H1 (cell line): ENCODE results near the gene ADCY2. TPM values are rescaled to one million over a fixed set of nuclear protein-coding genes. Genes with fewer than 3 reads are reported as not detected.
A peak's percentile ranks its signal among the peaks of the same experiment; 100 is the strongest.

Source experiments
- CTCF ChIA-PET: fragments of 300-600 bp; sonication (Branson Sonifier 250); formaldehyde crosslinking; loops from one replicate; lab custom pipeline; 2021; ENCODE audit not compliant: partially characterized antibody; lab: Charles Lee
- POLR2A ChIA-PET: fragments of 300-600 bp; sonication (Branson Sonifier 250); formaldehyde crosslinking; loops from one replicate; lab custom pipeline; 2021; ENCODE audit warnings: inconsistent platforms; ENCODE audit not compliant: partially characterized antibody; lab: Charles Lee
- DNase-seq, 2 experiments: peaks; one replicate each; pipeline versions ENCODE4 v3.0.0 to v3.0.0-alpha.2; 2010 to 2022; ENCODE audit warnings: low spot score in 2 of 2, low read depth in 1 of 2, mixed read lengths in 1 of 2
- FAIRE-seq: peaks from 2 replicates; lab custom pipeline; 2011; peaks lifted over from hg19 to GRCh38; lab: Jason Lieb, UNC
- H2AFZ ChIP-seq: 2 replicates; pipeline ENCODE4 v1.8.1; 2012; ENCODE audit warnings: low read length, inconsistent platforms
- H2AK5ac ChIP-seq: 2 replicates; pipeline ENCODE4 v1.6.1; 2013; ENCODE audit warnings: low read depth, low read length
- H2BK120ac ChIP-seq: replicated peaks from 2 replicates; pipeline ENCODE3; 2013; ENCODE audit warnings: low read depth, low read length, inconsistent platforms
- H2BK12ac ChIP-seq: 2 replicates; pipeline ENCODE4 v1.6.1; 2013; ENCODE audit warnings: low read depth, low read length
- H2BK15ac ChIP-seq: 2 replicates; pipeline ENCODE4 v1.6.1; 2013; ENCODE audit warnings: low read length
- H2BK20ac ChIP-seq: 2 replicates; pipeline ENCODE4 v1.6.1; 2013; ENCODE audit warnings: low read length
- H2BK5ac ChIP-seq: 2 replicates; pipeline ENCODE4 v1.6.1; 2013; ENCODE audit warnings: low read depth, low read length
- H3K14ac ChIP-seq: 2 replicates; pipeline ENCODE4 v1.6.1; 2013; ENCODE audit warnings: inconsistent platforms; ENCODE audit not compliant: insufficient read length
- H3K18ac ChIP-seq: 2 replicates; pipeline ENCODE4 v1.6.1; 2013; ENCODE audit warnings: low read length; ENCODE audit errors: extremely low read depth
- H3K23ac ChIP-seq: 2 replicates; pipeline ENCODE4 v1.6.1; 2013; ENCODE audit warnings: inconsistent platforms; ENCODE audit not compliant: insufficient read length
- H3K23me2 ChIP-seq: 2 replicates; pipeline ENCODE4 v1.6.1; 2013; ENCODE audit warnings: low read depth, low read length
- H3K27ac ChIP-seq: 2 replicates; pipeline ENCODE4 v1.6.1; 2011; ENCODE audit warnings: low read depth, low read length, inconsistent platforms
- H3K27me3 ChIP-seq, 4 experiments: replicated peaks in 1 of 4; 1 replicate in 1 of 4; 2 replicates in 3 of 4; pipeline versions ENCODE4 v1.6.1 to v1.8.1; 2011 to 2013; ENCODE audit warnings: low read length in 3 of 4, mild to moderate bottlenecking in 3 of 4, inconsistent platforms in 2 of 4, mixed read lengths in 2 of 4, moderate library complexity in 1 of 4; ENCODE audit not compliant: control insufficient read depth in 3 of 4, insufficient read depth in 3 of 4; ENCODE audit errors: extremely low read depth in 1 of 4
- H3K36me3 ChIP-seq, 4 experiments: 2 replicates each; pipeline versions ENCODE4 v1.6.1 to v1.8.1; 2011 to 2013; ENCODE audit warnings: mild to moderate bottlenecking in 4 of 4, low read length in 3 of 4, moderate library complexity in 2 of 4, control low read depth in 1 of 4, inconsistent platforms in 1 of 4; ENCODE audit not compliant: insufficient read depth in 4 of 4, control insufficient read depth in 2 of 4
- H3K4ac ChIP-seq: replicated peaks from 2 replicates; pipeline ENCODE3; 2013; ENCODE audit warnings: low read length, low read depth, mixed read lengths, inconsistent platforms; ENCODE audit not compliant: insufficient read length
- H3K4me1 ChIP-seq, 4 experiments: replicated peaks in 1 of 4; 1 replicate in 1 of 4; 2 replicates in 3 of 4; pipeline versions ENCODE4 v1.6.1 to v1.8.1; 2011 to 2013; ENCODE audit warnings: low read length in 3 of 4, inconsistent platforms in 2 of 4, mixed read lengths in 1 of 4; ENCODE audit not compliant: insufficient read depth in 4 of 4, control insufficient read depth in 3 of 4
- H3K4me2 ChIP-seq, 2 experiments: 2 replicates each; pipeline versions ENCODE4 v1.6.1 to v1.8.1; 2011 to 2013; ENCODE audit warnings: low read depth in 2 of 2, low read length in 2 of 2, control low read depth in 1 of 2, inconsistent platforms in 1 of 2, mild to moderate bottlenecking in 1 of 2; ENCODE audit not compliant: insufficient read depth in 1 of 2
- H3K4me3 ChIP-seq, 4 experiments: fragments of 200-600, 300-600 bp in 1 of 4; sonication (generic), shearing (Covaris generic), sonication (Bioruptor Twin) in 1 of 4; 2 replicates each; pipeline versions ENCODE4 v1.5.1 to v1.8.1; 2011 to 2016; ENCODE audit warnings: low read length in 4 of 4, low read depth in 3 of 4, control low read depth in 2 of 4, inconsistent platforms in 2 of 4, mild to moderate bottlenecking in 2 of 4, mixed read lengths in 1 of 4, moderate library complexity in 1 of 4; ENCODE audit not compliant: insufficient read depth in 2 of 4; ENCODE audit errors: extremely low read depth in 1 of 4
- H3K56ac ChIP-seq: replicated peaks from 2 replicates; pipeline ENCODE3; 2013; ENCODE audit warnings: low read depth, mild to moderate bottlenecking, mixed read lengths, low read length, inconsistent platforms; ENCODE audit not compliant: insufficient read length
- H3K79me1 ChIP-seq: 2 replicates; pipeline ENCODE4 v1.6.1; 2013; ENCODE audit warnings: low read depth, low read length, control low read depth
- H3K79me2 ChIP-seq, 2 experiments: 2 replicates each; pipeline versions ENCODE4 v1.6.1 to v1.8.1; 2012 to 2013; ENCODE audit warnings: low read length in 2 of 2, mild to moderate bottlenecking in 2 of 2, inconsistent platforms in 1 of 2; ENCODE audit not compliant: insufficient read depth in 2 of 2, control insufficient read depth in 1 of 2
- H3K9ac ChIP-seq, 4 experiments: replicated peaks in 1 of 4; 1 replicate in 1 of 4; 2 replicates in 3 of 4; pipeline versions ENCODE4 v1.6.1 to v1.8.1; 2011 to 2013; ENCODE audit warnings: low read depth in 3 of 4, low read length in 3 of 4, control low read depth in 2 of 4, mild to moderate bottlenecking in 2 of 4, moderate library complexity in 2 of 4, inconsistent platforms in 1 of 4; ENCODE audit errors: extremely low read depth in 1 of 4
- H3K9me3 ChIP-seq, 2 experiments: 2 replicates each; pipeline versions ENCODE4 v1.6.1 to v1.8.1; 2012 to 2013; ENCODE audit warnings: mild to moderate bottlenecking in 2 of 2, moderate library complexity in 2 of 2, control low read depth in 1 of 2, inconsistent platforms in 1 of 2, low read depth in 1 of 2, low read length in 1 of 2, mixed read lengths in 1 of 2; ENCODE audit not compliant: insufficient read depth in 2 of 2
- H4K20me1 ChIP-seq, 2 experiments: replicated peaks in 1 of 2; 2 replicates each; pipeline versions ENCODE3 to v1.8.1; 2011 to 2013; ENCODE audit warnings: inconsistent platforms in 2 of 2, low read length in 2 of 2, mild to moderate bottlenecking in 1 of 2; ENCODE audit not compliant: insufficient read depth in 2 of 2, control insufficient read depth in 1 of 2
- H4K5ac ChIP-seq: 2 replicates; pipeline ENCODE4 v1.6.1; 2013; ENCODE audit warnings: low read length, low read depth, mixed read lengths, inconsistent platforms; ENCODE audit not compliant: insufficient read length
- H4K8ac ChIP-seq: 2 replicates; pipeline ENCODE4 v1.8.0; 2013; ENCODE audit warnings: mild to moderate bottlenecking, moderate library complexity, low read length, inconsistent platforms; ENCODE audit not compliant: insufficient read depth; ENCODE audit errors: extremely low read depth
- H4K91ac ChIP-seq: replicated peaks from 2 replicates; pipeline ENCODE3; 2013; ENCODE audit warnings: low read length, mixed read lengths, inconsistent platforms; ENCODE audit not compliant: insufficient read length
- CHD2 ChIP-seq: IDR thresholded peaks from 2 replicates; pipeline ENCODE4 v1.6.1; 2012; ENCODE audit warnings: low read length, improper control_type of control experiment
- CREB1 ChIP-seq: IDR thresholded peaks from 2 replicates; pipeline ENCODE4 v1.6.1; 2012; ENCODE audit warnings: inconsistent platforms
- JUND ChIP-seq: IDR thresholded peaks from 2 replicates; pipeline ENCODE4 v1.6.1; 2011; ENCODE audit warnings: mild to moderate bottlenecking, improper control_type of control experiment, low read length
- KDM5A ChIP-seq: fragments of 200-600 bp; IDR thresholded peaks from 2 replicates; pipeline ENCODE4 v1.7.1; 2012; ENCODE audit warnings: mild to moderate bottlenecking, low read length, inconsistent platforms, mixed read lengths
- POLR2AphosphoS5 ChIP-seq: IDR thresholded peaks from 2 replicates; pipeline ENCODE4 v1.6.1; 2011; ENCODE audit warnings: low read depth, low read length
- RNF2 ChIP-seq: fragments of 200-900, 300-1000 bp; sonication (generic); IDR thresholded peaks from 2 replicates; pipeline ENCODE4 v1.7.1; 2016; ENCODE audit warnings: borderline replicate concordance, low read depth, mild to moderate bottlenecking, antibody characterized with exemption, low read length; ENCODE audit not compliant: poor library complexity, severe bottlenecking; ENCODE audit errors: missing control alignments
- SAP30 ChIP-seq: fragments of 300-600 bp; sonication (generic); IDR thresholded peaks from 2 replicates; pipeline ENCODE4 v1.7.1; 2012; ENCODE audit warnings: low read length, moderate library complexity, mild to moderate bottlenecking, inconsistent platforms; ENCODE audit not compliant: insufficient read depth, insufficient replicate concordance
- SRF ChIP-seq: IDR thresholded peaks from 2 replicates; pipeline ENCODE4 v1.6.1; 2011; ENCODE audit warnings: mild to moderate bottlenecking, low read depth, low read length, moderate library complexity
- TBP ChIP-seq: IDR thresholded peaks from 2 replicates; pipeline ENCODE4 v1.6.1; 2011; ENCODE audit warnings: low read depth, low read length, improper control_type of control experiment
- WGBS, 2 experiments: shearing (Covaris generic) in 1 of 2; methylation state at CpG; one replicate each; pipeline versions ENCODE4 v1.1.6 to v1.1.7; 2013 to 2015; ENCODE audit warnings: low lambda C conversion rate in 2 of 2, mixed read lengths in 2 of 2, inconsistent platforms in 1 of 2, low coverage in 1 of 2, missing lambda C conversion rate in 1 of 2; ENCODE audit not compliant: insufficient replicate concordance in 2 of 2, insufficient coverage in 1 of 2, insufficient read length in 1 of 2; ENCODE audit errors: extremely low coverage in 1 of 2, missing lambda C conversion rate in 1 of 2; 5-methylcytosine and 5-hydroxymethylcytosine counted together
- polyA plus RNA-seq, 7 experiments: library from polyadenylated mRNA; depleted of rRNA in 3 of 7; stranded (reverse) in 5 of 7; unstranded in 2 of 7; fragments of >200 nt in 5 of 7; fragments of 200-250 nt in 2 of 7; gene quantifications; 1 replicate in 5 of 7; 2 replicates in 1 of 7; 4 replicates in 1 of 7; pipeline versions ENCODE4 v1.2.1 to v1.2.3, GENCODE V29; 2011 to 2013; ENCODE audit warnings: missing spikeins in 2 of 7, mixed read lengths in 2 of 7
- total RNA-seq: library from RNA; stranded (reverse); fragmentation: NEBNext Ultra II Directional; extraction: Animal tissue kit (Norgen Biotek cat#: 25700); gene quantifications from 2 replicates; pipeline ENCODE4 v1.2.1, GENCODE V29; 2021

ADCY2 gene
- total and polyA plus RNA-seq, 2 of the 8 experiments (the other 6 are each of a cell fraction or from before 2014, with no cell fraction given), result 35.8 to 122 TPM

DNA sequence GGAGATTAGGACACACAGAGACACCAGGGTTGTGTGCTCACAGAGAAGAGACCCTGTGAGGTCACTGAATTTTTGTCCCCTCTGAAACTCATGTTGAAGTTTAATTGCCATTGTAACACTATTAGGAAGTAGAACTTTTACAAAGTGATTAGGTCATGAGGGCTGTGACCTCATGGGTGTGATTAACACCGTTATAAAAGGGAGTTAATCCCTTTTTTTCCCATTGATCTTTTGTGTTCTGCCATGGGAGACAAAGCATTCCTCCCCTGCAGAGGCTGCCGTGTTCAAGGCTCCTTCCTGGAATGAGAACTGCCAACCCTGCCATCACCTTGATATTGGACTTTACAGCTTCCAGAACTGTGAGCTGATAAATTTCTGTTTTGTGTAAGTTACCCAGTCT is 221.0 kb downstream of the ADCY2 start:
- Histone ChIP-seq H3K27me3 (no peaks in the 10 kb centered on the region), H3K27ac (no peak overlapping the region), H4K8ac (no peak overlapping the region), H2BK15ac (no peak overlapping the region), H3K23ac (no peak overlapping the region), H3K36me3 (no peaks in the 10 kb centered on the region; a peak in 1 of 8 replicates), H3K56ac (no peak overlapping the region), H3K4me3 (no peak overlapping the region), H3K23me2 (no peaks in the 10 kb centered on the region), H3K79me1 (peaks cover 2% of the 10 kb centered on the region; the same call in 1 of the 2 replicates), H3K9ac (no peak overlapping the region), H3K4me2 (no peak overlapping the region), H3K79me2 (peaks cover 0 to 26% of the 10 kb centered on the region in 2 experiments; a peak in 1 of 4 replicates), H3K18ac (no peak overlapping the region), H2AK5ac (no peak overlapping the region), H2BK12ac (no peak overlapping the region), H3K9me3 (no peaks in the 10 kb centered on the region), H2AFZ (no peak overlapping the region), H2BK5ac (no peak overlapping the region), H3K14ac (no peak overlapping the region), H2BK20ac (no peak overlapping the region), H3K4ac (no peak overlapping the region), H3K4me1 (peaks cover 0 to 2% (median 0%) of the 10 kb centered on the region in 4 experiments; a peak in 2 of 7 replicates), H4K91ac (no peak overlapping the region), H4K5ac (no peak overlapping the region), H2BK120ac (no peak overlapping the region), H4K20me1 (peaks cover 0 to 1% of the 10 kb centered on the region in 2 experiments)
- whole genome bisulfite sequencing, 2 experiments, result 73% methylated on average over 2 of the region's 2 CpGs; no CpG with 5 or more reads in 1 of the 2 experiments
- no peak for FAIRE-seq
- CTCF ChIA-PET, result no interaction called here
- no peak for TF ChIP-seq JUND
- TF ChIP-seq SRF, result no peak
- no peak for TF ChIP-seq KDM5A
- no peak for TF ChIP-seq TBP
- TF ChIP-seq CHD2, result no peak
- no peak for TF ChIP-seq SAP30
- TF ChIP-seq RNF2, result no peak
- TF ChIP-seq CREB1, result 0 out of 2 replicates have a peak, but pooled peaks have one; percentile 20
- no peak for TF ChIP-seq POLR2AphosphoS5
- DNase-seq, result no peak
- POLR2A ChIA-PET, result no interaction called here
